GM21786 (cell line): Measurements from ENCODE around the gene HDHD3.
"Not testable (repeated sequence)": the region's sequence is repeated elsewhere in the genome, so short reads cannot be mapped to it uniquely, and the experiment has no call there.

ENCODE experiments used
- ATAC-seq: cut with Tn5 transposase; IDR thresholded peaks from one replicate; pipeline ENCODE4 v1.9.1; 2021; ENCODE audit not compliant: unreplicated experiment

HDHD3 gene

DNA sequence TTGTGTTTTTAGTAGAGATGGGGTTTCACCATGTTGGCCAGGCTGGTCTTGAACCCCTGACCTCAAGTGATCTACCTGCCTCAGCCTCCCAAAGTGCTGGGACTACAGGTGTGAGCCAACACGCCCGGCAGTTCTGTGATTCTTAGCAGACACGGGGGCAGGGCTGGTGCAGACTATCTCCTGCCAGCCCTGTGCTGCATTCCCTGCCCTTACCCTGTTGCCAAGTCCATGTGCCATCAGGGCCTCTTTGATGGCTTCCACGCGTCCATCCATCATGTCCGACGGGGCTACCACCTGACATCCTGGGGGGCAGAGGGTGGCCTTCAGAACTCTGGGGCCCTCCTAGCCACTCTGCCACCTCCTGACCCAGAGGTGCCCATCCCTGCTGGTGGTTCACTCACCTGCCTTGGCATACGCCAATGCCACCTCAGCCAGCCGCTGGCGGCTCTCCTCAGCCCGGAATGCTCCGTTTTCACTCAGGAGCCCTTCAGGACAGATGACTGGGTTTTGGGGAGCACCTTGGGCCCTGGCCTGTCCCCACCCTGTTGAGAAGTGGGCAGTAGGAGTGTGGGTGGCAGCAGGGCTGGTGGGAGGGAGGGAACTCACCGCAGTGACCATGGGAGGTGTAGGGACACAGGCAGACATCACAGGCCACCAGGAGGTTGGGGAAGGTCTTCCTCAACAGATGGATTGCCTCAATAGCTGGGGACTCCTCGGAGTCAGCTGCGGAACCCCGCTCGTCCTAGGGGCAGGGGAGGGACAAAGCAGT, 13.6 kb upstream of the HDHD3 start:
- ATAC-seq = no peak

DNA sequence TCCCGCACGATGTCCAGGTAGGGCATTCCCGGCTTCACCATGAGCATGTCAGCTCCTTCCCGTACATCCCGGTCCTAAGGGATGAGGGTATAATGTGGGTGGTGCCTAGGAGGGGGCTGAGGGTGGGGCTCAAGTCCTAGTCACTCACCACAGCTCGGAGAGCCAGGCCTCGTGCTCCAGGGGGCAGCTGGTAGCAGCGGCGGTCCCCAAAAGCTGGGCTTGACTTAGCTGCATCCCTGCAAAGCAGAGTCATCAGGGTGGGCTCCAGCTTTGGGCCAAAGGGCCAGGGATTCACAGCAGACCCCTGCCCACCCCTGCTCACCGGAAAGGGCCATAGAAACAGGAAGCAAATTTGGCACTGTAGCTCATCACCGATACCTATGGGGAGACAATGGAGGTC, 12.7 kb upstream of the HDHD3 start:
- ATAC-seq = no peak

DNA sequence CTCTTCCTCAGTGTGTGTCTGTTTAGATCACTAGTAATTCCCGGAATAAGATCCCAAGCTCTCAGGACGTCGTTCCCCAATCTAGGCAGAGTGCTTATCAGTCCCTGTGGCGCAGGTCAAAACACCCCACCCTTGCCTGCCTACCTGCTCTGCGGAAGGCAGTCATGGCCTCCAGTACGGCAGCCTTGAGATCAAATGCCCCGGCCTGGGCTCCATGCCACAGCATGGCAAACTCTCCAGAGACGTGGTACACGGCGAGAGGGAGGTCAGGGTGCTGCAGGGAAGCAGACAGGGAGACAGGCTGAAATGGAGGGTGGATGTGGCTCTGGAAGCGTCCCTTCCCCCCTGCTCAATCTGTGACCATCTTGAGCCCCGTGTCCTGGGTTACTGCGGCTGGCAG, 12.0 kb upstream of the HDHD3 start:
- ATAC-seq = no peak

DNA sequence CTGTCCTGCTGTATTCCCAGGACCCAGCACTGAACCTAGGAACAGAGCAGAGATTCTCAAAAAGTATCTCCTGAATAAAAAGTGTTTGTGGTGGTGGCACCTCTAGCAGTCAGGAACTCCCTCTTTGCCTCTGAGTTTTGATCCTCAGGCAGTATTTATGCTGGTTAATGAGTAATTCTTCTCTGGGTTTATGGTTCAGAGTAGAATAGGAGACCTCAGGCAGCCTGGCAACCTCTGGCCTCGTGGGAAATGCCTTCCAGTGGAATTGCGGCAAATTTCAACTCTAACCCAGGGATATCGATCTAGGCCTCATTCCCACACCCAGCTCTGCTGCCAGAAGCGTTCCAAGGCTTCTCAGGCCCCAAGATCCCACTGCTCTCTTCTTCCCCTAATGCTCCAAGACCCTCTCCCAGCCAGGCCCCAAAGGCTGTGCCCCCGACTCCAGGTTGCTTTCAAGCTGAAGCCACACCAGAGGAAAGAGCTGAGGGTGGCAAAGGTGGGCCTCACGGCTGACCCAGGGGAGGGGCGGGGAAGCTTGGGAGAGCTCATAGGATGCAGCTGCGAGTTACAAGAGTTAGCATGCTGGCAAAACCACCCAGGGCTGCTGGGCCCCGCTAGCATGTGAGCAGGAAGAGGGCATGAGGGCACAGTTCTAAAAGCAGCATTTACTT, 10.9 kb upstream of the HDHD3 start:
- no peak for ATAC-seq

DNA sequence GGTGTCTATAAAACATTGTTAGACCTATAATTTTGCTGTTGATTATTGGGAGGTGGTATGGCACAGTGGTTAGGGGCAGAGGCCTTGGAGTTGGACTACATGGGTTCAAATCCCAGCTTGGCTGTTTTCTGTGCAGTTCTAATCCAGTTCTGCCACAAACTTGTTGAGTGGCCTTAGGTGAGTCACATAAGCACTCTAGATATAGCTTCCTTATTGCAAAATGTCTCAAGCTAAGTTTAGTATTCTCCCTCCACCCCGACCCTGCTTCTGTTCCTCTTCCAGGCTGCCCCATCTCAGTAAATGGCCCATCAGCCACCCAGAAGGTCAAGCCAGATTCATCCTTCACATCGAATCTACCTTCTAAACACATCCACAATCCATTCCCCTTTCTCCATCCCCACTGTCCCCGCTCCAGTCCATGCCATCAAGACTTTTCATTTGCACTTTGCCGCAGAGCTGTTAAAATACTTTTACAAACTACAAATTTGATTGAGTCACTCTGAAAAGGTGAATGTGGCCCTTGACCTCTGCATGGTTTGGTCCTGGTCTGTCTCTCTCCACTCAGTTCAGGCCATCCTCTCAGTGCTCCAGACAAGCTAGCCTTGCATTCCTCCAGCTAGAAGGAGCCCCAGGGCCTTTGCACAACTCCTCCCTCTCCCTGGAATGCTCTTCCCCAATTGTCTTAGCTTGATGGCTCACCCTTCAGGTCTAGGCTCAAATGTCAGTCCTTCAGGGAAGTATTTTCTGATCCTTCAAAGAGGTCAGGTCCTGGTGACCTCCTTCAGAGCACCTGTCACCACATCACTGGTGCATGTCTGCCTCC, 10.0 kb upstream of the HDHD3 start:
- ATAC-seq = no peak

DNA sequence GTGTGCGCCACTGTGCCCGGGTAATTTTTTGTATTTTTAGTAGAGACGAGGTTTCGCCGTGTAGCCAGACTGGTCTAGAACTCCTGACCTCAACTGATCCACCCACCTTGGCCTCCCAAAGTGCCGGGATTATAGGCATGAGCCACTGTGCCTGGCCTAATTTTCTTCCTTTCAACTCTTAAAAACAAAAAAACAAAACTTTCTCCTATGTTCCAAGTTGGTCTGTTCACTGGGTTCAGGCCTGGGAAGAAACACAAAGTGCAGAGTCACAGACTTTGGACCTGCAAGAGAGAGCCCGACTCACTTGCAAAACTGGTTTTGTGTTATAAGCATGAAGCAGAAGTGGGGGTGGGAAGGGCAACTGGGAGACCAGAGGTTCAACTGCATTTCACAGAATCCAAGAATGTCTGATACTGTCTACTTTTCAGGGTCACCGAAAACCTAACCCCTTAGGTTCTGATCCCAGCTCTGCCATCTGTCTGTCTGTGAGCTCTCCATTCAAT, 5.2 kb upstream of the HDHD3 start:
- ATAC-seq = no peak

DNA sequence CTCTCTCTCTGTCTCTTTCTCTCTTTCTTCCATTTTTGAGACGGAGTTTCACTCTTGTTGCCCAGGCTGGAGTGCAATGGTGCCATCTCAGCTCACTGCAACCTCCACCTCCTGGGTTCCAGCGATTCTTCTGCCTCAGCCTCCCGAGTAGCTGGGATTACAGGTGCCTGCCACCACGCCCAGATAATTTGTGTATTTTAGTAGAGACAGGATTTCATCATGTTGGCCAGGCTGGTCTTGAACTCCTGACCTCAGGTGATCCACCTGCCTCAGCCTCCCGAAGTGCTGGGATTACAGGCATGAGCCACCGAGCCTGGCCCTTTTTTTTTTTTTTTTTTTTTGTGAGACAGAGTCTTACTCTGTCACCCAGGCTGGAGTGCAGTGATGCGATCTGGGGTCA, 4.7 kb upstream of the HDHD3 start:
- ATAC-seq = not testable (repeated sequence)

- ATAC-seq = peak; percentile 88
Measured at GRCh38 chr9:113380869-113381378, 4.1 kb upstream of the HDHD3 start.

DNA sequence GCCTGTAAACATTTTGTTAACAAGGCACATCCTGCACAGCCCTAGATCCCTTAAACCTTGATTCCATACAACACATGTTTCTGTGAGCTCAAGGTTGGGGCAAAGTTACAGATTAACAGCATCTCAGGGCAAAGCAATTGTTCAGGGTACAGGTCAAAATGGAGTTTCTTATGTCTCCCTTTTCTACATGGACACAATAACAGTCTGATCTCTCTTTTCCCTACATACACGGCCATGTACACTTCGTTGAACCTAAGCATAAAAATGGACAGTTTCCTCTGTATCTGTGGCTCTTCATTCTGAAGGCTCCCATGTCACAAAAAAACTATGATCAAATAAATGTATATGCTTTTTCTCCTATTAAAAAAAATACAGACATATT, 3.0 kb upstream of the HDHD3 start:
- ATAC-seq = not testable (repeated sequence)

DNA sequence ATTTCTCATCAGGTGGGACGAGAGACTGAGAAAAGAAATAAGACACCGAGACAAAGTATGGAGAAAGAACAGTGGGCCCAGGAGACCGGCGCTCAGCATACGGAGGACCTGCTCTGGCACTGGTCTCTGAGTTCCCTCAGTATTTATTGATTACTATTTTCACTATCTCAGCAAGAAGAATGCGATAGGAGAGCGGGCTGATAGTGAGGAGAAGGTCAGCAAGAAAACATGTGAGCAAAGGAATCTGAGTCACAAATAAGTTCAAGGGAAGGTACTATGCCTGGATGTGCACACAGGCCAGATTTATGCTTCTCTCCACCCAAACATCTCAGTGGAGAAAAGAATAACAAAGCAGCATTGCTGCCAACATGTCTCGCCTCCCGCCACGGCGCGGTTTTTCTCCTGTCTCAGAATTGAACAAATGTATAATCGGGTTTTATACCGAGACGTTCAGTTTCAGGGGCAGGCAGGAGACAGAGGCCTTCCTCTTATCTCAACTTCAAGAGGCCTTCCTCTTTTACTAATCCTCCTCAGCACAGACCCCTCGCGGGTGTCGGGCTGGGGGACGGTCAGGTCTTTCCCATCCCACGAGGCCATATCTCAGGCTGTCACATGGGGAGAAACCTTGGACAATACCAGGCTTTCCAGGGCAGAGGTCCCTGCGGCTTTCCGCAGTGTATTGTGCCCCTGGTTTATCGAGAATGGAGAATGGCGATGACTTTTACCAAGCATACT, 2.5 kb upstream of the HDHD3 start:
- ATAC-seq = not testable (repeated sequence)

DNA sequence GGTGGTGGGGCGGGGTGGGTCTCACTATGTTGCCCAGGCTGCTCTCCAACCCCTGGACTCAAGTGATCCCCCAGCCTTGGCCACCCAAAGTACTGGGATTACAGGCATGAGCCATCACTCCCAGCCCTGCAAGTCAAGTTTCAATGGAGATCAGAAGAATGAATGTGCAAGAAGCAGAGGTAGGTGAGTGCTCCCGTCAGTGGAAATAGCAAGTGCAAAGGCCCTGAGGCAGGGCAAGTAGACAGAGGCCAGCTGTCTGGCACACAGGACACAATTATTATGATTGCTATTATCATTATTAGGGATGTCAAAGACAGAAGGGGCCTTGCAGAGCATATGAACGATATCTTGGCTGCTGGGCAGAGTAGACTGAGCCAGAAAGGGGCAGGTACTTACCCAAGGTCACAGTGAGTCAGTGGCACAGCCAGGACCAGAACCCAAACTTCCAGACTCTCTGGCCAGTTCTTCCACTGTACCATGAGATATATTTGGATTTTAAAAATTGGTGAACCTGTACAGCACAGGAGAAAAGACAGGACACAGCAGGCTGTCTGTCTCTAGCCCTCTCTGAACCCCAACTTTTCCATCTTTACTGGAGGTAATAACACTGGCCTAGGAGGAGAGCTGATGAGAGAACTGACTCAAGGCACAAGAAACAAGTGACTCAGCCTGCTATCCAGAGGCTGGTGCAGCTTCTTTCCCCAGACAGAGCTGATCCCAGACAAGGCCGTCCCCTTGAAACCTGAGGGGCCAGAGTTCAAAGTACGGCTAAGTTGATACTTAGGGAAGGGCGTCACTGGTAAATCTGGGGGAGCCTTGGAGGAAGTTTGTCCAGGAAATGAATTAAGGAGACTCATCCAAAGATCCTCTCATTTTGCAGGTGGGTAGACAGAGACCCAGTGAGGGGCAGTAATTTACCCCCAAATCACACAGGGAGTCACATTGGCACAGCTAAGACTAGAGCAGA, 1.4 kb downstream of the HDHD3 start:
- no peak for ATAC-seq

GRCh38 chr9:113373676-113374392, 3.0 kb downstream of the HDHD3 start:
- no peak for ATAC-seq

DNA sequence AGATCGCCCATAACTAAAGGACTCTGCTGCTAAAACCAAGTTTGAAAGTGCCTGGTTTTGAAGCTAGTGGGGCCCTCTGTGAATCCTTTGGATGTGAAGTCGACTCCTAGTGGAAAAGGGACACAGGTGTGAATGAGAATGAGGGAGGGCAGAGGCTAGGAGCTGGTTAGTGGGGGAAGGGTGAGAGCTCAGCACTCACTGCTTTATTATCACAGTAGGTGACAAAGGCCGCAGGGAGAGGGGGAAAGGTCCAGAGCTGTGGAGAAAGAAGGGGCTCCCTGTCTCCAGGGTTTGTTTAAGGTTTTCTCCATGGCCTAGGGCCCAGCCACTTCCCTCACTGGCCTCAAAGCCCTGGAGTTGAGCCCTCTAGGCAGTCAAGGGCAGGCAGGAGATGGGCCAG, 3.5 kb downstream of the HDHD3 start:
- no peak for ATAC-seq

DNA sequence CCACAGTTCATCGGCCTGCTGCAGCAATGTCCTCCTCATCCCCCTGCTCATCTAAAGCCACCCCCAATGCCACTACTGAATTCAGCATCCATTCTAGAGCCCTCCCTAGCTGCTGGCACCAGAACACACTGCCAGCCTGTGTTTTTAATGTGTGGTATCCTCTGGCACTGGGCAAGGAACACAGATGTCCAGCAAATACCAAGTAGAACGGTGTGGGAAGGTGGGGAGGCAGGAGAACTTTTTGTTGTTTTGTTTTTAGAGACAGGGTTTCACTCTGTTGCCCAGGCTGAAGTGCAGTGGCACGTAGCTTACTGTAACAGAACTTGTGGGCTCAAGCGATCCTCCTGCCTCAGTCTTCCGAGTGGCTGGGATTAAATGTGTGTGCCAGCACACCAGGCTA, 4.7 kb downstream of the HDHD3 start:
- ATAC-seq = no peak

DNA sequence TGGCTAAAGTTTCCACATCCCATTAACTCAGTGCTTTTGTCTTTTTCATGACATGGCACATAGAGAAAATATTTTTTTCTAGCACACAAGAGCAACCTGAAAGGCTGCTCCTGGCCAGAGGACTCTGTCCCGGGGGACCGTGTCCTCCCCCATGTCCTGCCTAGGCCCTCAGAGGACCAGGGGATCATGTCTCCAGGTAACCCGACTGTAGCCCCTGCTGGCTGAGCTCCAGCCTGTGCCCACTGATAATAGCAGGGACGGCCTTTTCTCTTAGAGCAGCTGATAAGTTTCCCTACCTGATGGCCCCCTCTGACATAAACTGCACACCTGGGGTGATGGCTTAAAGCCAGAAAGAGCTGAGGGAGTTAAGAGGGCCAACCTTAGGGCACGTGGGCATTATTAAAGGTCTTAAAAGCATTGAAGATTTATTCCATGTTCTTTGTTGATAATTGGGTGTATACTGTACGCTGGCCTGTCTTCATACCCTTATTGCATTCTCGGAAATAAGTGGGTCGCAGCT, 5.9 kb downstream of the HDHD3 start:
- ATAC-seq = no peak

DNA sequence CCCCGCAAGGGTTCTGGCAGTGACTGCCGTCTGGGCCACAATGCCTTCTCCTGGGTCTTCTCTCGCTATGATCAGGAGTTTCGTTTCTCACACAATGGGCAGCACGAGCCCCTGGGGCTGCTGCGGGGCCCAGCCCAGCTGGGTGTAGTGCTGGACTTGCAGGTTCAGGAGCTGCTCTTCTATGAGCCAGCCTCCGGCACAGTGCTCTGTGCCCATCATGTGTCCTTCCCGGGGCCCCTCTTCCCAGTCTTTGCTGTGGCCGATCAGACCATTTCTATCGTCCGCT, 7.0 kb downstream of the HDHD3 start:
- ATAC-seq = no peak

DNA sequence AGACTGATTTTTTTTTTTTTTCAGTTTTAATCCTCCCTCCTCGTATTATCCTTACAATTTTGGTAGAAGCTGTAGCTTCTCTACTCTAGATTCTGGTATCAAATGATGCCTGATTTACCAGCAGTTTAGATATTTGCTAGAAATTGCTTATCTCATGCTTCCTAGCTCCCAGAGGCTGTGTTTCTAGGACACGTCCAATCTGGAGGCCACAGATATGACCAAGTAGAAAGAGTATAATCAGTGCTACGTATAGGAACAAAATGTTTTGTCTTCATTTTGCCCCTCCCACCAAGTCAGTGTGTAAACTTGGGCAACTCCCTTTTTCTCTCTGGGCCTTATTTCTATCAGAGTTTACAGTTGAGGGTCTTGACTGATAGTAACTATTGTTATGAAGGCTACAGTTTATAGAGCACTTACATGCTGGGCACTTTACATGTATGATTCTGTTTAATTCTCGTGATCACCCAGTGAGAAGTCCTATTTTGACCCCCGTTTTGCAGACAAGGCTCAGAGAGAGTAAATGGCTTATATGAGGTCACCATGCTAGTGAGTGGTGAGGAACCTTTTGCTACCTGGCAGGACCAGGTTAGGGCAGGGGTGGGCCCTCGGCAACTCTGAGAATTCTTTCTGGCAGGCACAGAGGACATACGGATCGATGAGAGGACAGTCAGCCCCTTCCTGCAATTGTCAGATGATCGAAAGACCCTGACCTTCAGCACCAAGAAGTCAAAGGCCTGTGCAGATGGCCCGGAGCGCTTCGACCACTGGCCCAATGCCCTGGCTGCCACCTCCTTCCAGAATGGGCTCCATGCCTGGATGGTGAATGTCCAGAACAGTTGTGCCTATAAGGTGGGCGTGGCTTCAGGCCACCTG, 7.6 kb downstream of the HDHD3 start:
- ATAC-seq = no peak

DNA sequence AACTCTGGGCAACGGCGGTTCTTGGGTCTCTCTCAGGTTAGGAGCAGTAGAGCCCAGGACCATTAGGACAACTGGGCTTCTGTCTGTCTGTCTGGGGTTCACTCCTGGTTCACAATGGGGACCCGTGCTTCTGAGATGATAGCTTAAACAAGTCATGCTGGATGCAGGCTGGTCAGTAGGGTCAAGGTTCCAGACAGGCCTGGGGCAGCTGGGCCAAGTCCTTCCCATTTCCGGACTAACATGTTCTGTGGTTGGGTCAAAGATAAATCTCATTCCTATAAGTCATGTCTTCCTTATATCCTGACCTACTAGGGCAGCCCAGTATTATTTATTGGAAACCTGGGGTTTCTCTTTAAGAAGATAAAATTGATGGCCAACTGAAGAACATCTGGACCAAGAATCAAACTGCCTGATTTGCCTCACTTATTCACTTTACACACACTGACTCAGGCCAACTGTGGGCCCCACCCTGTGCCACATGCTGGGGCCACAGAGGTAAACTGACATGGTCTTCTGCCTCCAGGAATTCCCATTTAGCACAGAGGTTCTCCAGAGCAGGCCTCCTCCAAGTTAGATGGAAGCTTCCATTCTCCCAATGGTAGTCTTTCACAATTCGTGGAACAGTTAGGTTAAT, 8.3 kb downstream of the HDHD3 start:
- ATAC-seq = no peak
